Liver (tissue), 3 donors: ENCODE measurements around the gene TOM1L2.

Experiments used
- CTCF ChIP-seq: fragments of 150-350 bp; IDR thresholded peaks from 2 replicates; pipeline ENCODE4 v1.5.1; 2017; ENCODE audit warnings: improper control_type of control experiment, low read depth, low read length; ENCODE audit not compliant: missing input control
- JUND ChIP-seq, 2 donors: IDR thresholded peaks; 2 replicates each; pipeline ENCODE4 v1.6.1; 2016; ENCODE audit warnings: antibody characterized with exemption in 2 of 2
- MAX ChIP-seq: IDR thresholded peaks from 2 replicates; pipeline ENCODE4 v1.6.1; 2016; ENCODE audit warnings: antibody characterized with exemption
- REST ChIP-seq: IDR thresholded peaks from 2 replicates; pipeline ENCODE4 v1.6.1; 2016; ENCODE audit warnings: antibody characterized with exemption, mild to moderate bottlenecking
- SP1 ChIP-seq: IDR thresholded peaks from 2 replicates; pipeline ENCODE4 v1.6.1; 2018; ENCODE audit warnings: antibody characterized with exemption, mild to moderate bottlenecking
- TAF1 ChIP-seq: conservative IDR thresholded peaks from 2 replicates; pipeline ENCODE4 v1.6.1; 2016; ENCODE audit warnings: antibody characterized with exemption, mild to moderate bottlenecking
- YY1 ChIP-seq: IDR thresholded peaks from 2 replicates; pipeline ENCODE4 v1.6.1; 2016; ENCODE audit warnings: antibody characterized with exemption, mild to moderate bottlenecking
- ZBTB33 ChIP-seq: IDR thresholded peaks from 2 replicates; pipeline ENCODE4 v1.6.1; 2016; ENCODE audit warnings: antibody characterized with exemption
- donor health status: healthy.
- donor health status: healthy.

- TF ChIP-seq SP1, result no peak
- TF ChIP-seq CTCF, result peak; percentile 24
- TF ChIP-seq YY1, result no peak
- TF ChIP-seq MAX, result no peak
- no peak for TF ChIP-seq JUND (IDR thresholded peaks at IDR 0.05)
- no peak for TF ChIP-seq ZBTB33
- no peak for TF ChIP-seq REST
- TF ChIP-seq TAF1, result no peak
These were observed 22.3 kb upstream of the TOM1L2 start for GRCh38 chr17:17994271-17995069.
